Ovary (tissue), 9 donors: ENCODE data around the gene HDDC2. TPM values are rescaled to one million over a fixed set of nuclear protein-coding genes. Genes with fewer than 3 reads are reported as not detected.

Experiments
- DNase-seq, 5 donors: peaks; one replicate each; pipeline ENCODE4 v3.0.0-alpha.2; 2019 to 2020
- H3K27ac ChIP-seq, 2 donors: fragments of 200-600 bp; one replicate each; pipeline versions ENCODE4 v1.5.1 to v1.8.0; 2019 to 2022
- H3K27me3 ChIP-seq: fragments of 200-600 bp; one replicate; pipeline ENCODE4 v1.8.0; 2022
- H3K36me3 ChIP-seq: fragments of 200-600 bp; sonication (generic); one replicate; pipeline ENCODE4 v1.5.1; 2019
- H3K4me1 ChIP-seq: one replicate; pipeline ENCODE4 v1.8.1; 2013; ENCODE audit warnings: mild to moderate bottlenecking, moderate library complexity; ENCODE audit not compliant: insufficient read depth
- H3K4me3 ChIP-seq: fragments of 200-600 bp; sonication (generic); one replicate; pipeline ENCODE4 v1.5.1; 2017
- H3K9me3 ChIP-seq, 2 donors: fragments of 200-600 bp in 1 of 2; sonication (generic) in 1 of 2; one replicate each; pipeline versions ENCODE4 v1.5.1 to v1.8.1; 2013 to 2019; ENCODE audit warnings: mild to moderate bottlenecking in 1 of 2, moderate library complexity in 1 of 2
- EP300 ChIP-seq: sonication (generic); formaldehyde crosslinking; IDR thresholded peaks from one replicate; pipeline ENCODE4 v1.6.1; 2017; ENCODE audit warnings: antibody characterized with exemption
- POLR2A ChIP-seq: fragments of 450-650 bp; IDR thresholded peaks from one replicate; pipeline ENCODE4 v1.6.1; 2017; ENCODE audit warnings: antibody characterized with exemption, mild to moderate bottlenecking, moderate library complexity
- WGBS, 3 donors: extraction: QIAGEN DNeasy Blood & Tissue Kit in 1 of 3; methylation state at CpG; one replicate each; pipeline versions ENCODE4 v1.1.5 to v1.1.7; 2013 to 2017; 5-methylcytosine and 5-hydroxymethylcytosine counted together
- intact Hi-C, 4 donors: fragments of 100-400 bp; cut with DNase I; formaldehyde crosslinking; loops; one replicate each; pipeline versions ENCODE4 v1.11.0 to v1.15.1; 2022 to 2023
- polyA plus RNA-seq, 2 donors: library from polyadenylated mRNA; stranded (reverse); fragments of 200-250 nt in 1 of 2; fragments of 350-450 nt in 1 of 2; fragmentation: Illumina TruSeq in 1 of 2; extraction: RNeasy Lipid Tissue Mini Kit (QIAGEN cat#74804) in 1 of 2; gene quantifications; one replicate each; pipeline ENCODE4 v1.2.3, GENCODE V29; 2013 to 2014
- total RNA-seq, 7 donors: library from RNA; depleted of rRNA in 2 of 7; stranded (reverse); fragments of >200 nt in 2 of 7; fragmentation: NEBNext Ultra II Directional in 3 of 7; extraction: Animal tissue kit (Norgen Biotek cat#: 25700) in 3 of 7; gene quantifications; one replicate each; pipeline versions ENCODE4 v1.1.0 to v1.2.4, GENCODE V29; 2016 to 2023
- TF ChIP-seq, protein P1 (sequence below), 3 donors: fragments of 450-650 bp in 2 of 3; fragments of 200-600 bp in 1 of 3; IDR thresholded peaks; one replicate each; pipeline versions ENCODE4 v1.5.1 to v1.8.0; 2016 to 2022; ENCODE audit warnings: antibody characterized with exemption in 3 of 3, mild to moderate bottlenecking in 1 of 3
- donor health status: DM: no; HTN: no; CAD: no; lungs with moderate emphysema.
- donor health status: DM: no; HTN: no; CAD: no.
- donor health status: Bipolar disorder and iron deficiency.
- donor health status: DM: yes; HTN: yes; CAD: no.
- donor health status: DM: no; HTN: no; CAD: no.
- donor health status: DM: yes; HTN: yes; CAD: no.

HDDC2 gene
- total and polyA plus RNA-seq, 9 donors, result 31.4 to 80.6 (median 64.0) TPM

DNA sequence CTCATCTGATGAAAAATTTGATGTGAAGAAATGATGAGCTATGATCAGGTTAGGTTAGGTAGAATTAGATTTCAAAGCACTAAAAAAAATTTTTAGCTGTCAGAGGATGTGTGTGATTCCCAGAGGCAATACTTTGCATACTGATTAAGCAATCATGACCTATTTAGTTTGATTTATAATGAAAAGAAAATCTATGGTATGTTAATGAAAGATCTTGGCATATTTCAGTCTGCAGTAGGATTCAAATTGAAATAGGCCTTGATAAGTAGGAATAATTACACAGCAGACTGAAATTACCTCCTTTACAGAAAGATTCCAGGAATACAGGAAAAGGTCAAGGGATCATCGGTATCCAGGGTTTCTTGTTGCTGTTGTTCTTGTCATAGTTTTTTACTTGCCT lies 69.3 kb downstream of the HDDC2 start:
- DNase-seq, result no peak
- no peaks in the 10 kb centered on the region for H3K36me3 ChIP-seq
- TF ChIP-seq, protein P1, sequence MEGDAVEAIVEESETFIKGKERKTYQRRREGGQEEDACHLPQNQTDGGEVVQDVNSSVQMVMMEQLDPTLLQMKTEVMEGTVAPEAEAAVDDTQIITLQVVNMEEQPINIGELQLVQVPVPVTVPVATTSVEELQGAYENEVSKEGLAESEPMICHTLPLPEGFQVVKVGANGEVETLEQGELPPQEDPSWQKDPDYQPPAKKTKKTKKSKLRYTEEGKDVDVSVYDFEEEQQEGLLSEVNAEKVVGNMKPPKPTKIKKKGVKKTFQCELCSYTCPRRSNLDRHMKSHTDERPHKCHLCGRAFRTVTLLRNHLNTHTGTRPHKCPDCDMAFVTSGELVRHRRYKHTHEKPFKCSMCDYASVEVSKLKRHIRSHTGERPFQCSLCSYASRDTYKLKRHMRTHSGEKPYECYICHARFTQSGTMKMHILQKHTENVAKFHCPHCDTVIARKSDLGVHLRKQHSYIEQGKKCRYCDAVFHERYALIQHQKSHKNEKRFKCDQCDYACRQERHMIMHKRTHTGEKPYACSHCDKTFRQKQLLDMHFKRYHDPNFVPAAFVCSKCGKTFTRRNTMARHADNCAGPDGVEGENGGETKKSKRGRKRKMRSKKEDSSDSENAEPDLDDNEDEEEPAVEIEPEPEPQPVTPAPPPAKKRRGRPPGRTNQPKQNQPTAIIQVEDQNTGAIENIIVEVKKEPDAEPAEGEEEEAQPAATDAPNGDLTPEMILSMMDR (IDR thresholded peaks at IDR 0.05), result no peak
- TF ChIP-seq POLR2A (no peak), EP300 (no peak)
- H3K4me1 ChIP-seq, result no peaks in the 10 kb centered on the region
- 43 to 66% (median 52%) methylated on average over 1 of the region's 1 CpG for WGBS, 3 donors
- H3K27me3 ChIP-seq, result no peaks in the 10 kb centered on the region
- intact Hi-C loops, result no loop called here
- H3K9me3 ChIP-seq, result no peaks in the 10 kb centered on the region
- H3K4me3 ChIP-seq, result no peak overlapping the region
- H3K27ac ChIP-seq, result no peak overlapping the region

DNA sequence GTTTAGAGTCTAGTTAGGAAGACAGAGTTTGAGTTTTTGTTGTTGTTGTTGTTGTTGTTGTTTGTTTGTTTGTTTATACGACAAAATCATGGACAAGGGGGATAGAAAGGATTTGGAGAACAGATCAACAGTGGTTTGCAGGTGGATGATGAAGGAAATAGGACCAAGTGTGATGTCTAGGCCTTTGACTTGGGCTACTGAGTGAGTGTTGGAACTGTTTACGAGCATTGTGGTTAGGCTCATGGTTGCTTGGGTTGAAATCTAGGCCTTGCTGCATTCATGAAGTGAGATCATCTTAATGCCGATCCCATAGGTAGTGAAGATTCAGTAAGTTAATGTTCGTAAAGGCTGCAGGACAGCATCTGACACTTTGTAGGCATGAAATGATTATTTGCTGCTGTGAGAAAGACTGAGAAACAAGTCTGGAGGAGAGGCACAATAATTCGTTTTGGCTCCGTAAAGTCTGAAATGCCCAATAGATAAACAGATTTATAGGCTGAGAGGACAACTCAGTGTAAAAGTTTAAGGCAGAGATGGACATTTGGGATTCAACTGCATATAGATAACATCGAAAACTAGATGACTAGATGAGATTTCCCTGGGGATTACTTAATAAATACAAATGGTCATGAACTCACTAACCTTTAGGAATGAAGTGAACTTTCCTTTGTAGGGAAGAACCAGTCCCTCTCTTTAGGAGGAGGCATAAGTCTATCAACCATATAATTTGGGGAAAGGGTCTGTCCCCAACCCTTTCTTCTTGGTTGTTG lies 70.0 kb downstream of the HDDC2 start:
- no peaks in the 10 kb centered on the region for H3K4me1 ChIP-seq
- no peaks in the 10 kb centered on the region for H3K36me3 ChIP-seq
- H3K4me3 ChIP-seq, result no peak overlapping the region
- no peak overlapping the region for H3K27ac ChIP-seq
- H3K27me3 ChIP-seq, result no peaks in the 10 kb centered on the region
- TF ChIP-seq, protein P1 (IDR thresholded peaks at IDR 0.05), result no peak
- no peak for TF ChIP-seq EP300
- no peak for TF ChIP-seq POLR2A
- H3K9me3 ChIP-seq, result no peaks in the 10 kb centered on the region
- intact Hi-C loops, result no loop called here
- DNase-seq, result no peak
- 90 to 92% (median 90%) methylated on average over 7 of the region's 7 CpGs for WGBS, 3 donors

DNA sequence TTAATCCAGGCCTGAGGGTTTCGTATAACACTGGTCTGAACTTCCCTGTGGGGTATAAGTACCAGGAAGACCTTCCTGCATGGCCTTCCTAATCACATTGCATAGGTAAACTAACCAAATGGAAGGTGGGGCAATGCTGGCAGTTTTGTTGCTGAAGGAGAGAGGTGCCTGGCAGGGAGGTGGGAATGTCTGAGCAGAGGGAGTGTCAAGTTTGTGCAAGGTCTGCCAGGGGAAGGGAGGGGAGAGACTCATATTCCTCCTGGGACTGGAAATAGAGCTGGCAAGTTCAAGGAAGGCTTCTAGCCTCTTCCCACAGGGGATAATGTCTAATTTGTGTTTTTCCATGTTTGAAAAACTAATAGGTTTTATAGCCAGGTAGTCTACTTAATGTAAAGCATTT lies 70.6 kb downstream of the HDDC2 start:
- Histone ChIP-seq H3K4me3 (no peak overlapping the region), H3K27ac (no peak overlapping the region), H3K27me3 (no peaks in the 10 kb centered on the region), H3K36me3 (no peaks in the 10 kb centered on the region), H3K4me1 (no peaks in the 10 kb centered on the region), H3K9me3 (no peaks in the 10 kb centered on the region)
- DNase-seq, result no peak
- intact Hi-C loops, result no loop called here
- no peak for TF ChIP-seq EP300
- no peak for TF ChIP-seq POLR2A
- TF ChIP-seq, protein P1 (IDR thresholded peaks at IDR 0.05), result no peak
- 79 to 96% (median 94%) methylated on average over 1 of the region's 1 CpG for WGBS, 3 donors

DNA sequence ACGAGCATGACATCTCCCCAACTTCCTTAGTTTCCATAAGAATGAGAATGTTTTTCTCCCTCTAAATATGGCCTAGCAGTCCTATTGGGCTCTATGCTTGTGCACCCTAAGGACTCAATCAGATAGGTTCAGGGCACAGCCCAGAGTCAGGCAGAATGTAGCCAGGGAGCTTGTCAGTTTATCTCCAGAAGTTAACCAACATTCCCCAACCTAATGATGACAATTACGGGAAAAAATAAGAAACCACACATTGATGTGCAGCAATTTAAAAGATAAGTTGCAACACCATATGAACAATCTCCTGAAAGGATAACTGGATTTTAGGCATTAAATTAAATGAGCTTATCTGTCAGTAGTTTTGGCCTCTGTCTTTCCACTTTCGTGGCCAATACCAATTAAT lies 71.1 kb downstream of the HDDC2 start:
- Histone ChIP-seq H3K9me3 (no peaks in the 10 kb centered on the region), H3K27me3 (no peaks in the 10 kb centered on the region), H3K27ac (no peak overlapping the region), H3K4me3 (no peak overlapping the region), H3K4me1 (no peaks in the 10 kb centered on the region), H3K36me3 (no peaks in the 10 kb centered on the region)
- TF ChIP-seq EP300, result no peak
- TF ChIP-seq, protein P1 (IDR thresholded peaks at IDR 0.05), result no peak
- no peak for TF ChIP-seq POLR2A
- no peak for DNase-seq
- intact Hi-C loops, result no loop called here
- 87 to 93% (median 89%) methylated on average over 3 of the region's 3 CpGs for WGBS, 3 donors
